Spleen (tissue), 11 donors: ENCODE data around the gene CNTROB. TPM values are rescaled to one million over a fixed set of nuclear protein-coding genes. Genes with fewer than 3 reads are reported as not detected.

ENCODE experiments used
- DNase-seq: peaks from one replicate; pipeline ENCODE4 v3.0.0-alpha.2; 2020
- H3K27ac ChIP-seq, 8 donors: fragments of 200-600 bp; sonication (generic) in 7 of 8; 1 replicate in 4 of 8; 2 replicates in 4 of 8; pipeline versions ENCODE4 v1.5.0 to v1.8.0; 2016 to 2021; ENCODE audit warnings: inconsistent platforms in 4 of 8, mild to moderate bottlenecking in 4 of 8, moderate library complexity in 1 of 8
- H3K27me3 ChIP-seq, 7 donors: fragments of 200-600 bp; sonication (generic) in 6 of 7; replicated peaks in 1 of 7; 1 replicate in 4 of 7; 2 replicates in 3 of 7; pipeline versions ENCODE4 v1.5.0 to v1.8.0; 2016 to 2021; ENCODE audit warnings: inconsistent platforms in 3 of 7, mild to moderate bottlenecking in 1 of 7
- H3K36me3 ChIP-seq, 6 donors: fragments of 200-600 bp; sonication (generic) in 5 of 6; 1 replicate in 4 of 6; 2 replicates in 2 of 6; pipeline versions ENCODE4 v1.5.0 to v1.8.0; 2016 to 2021; ENCODE audit warnings: inconsistent platforms in 2 of 6
- H3K4me1 ChIP-seq, 6 donors: fragments of 200-600 bp; sonication (generic) in 5 of 6; 1 replicate in 3 of 6; 2 replicates in 3 of 6; pipeline versions ENCODE4 v1.5.0 to v1.8.0; 2016 to 2021; ENCODE audit warnings: inconsistent platforms in 3 of 6
- H3K4me3 ChIP-seq, 8 donors: fragments of 200-600 bp; sonication (generic) in 7 of 8; 1 replicate in 4 of 8; 2 replicates in 4 of 8; pipeline versions ENCODE4 v1.5.0 to v1.8.0; 2016 to 2021; ENCODE audit warnings: inconsistent platforms in 4 of 8, mild to moderate bottlenecking in 4 of 8, moderate library complexity in 2 of 8
- H3K9me3 ChIP-seq, 8 donors: fragments of 200-600 bp; sonication (generic) in 7 of 8; 1 replicate in 4 of 8; 2 replicates in 4 of 8; pipeline versions ENCODE4 v1.5.0 to v1.8.0; 2016 to 2021; ENCODE audit warnings: inconsistent platforms in 4 of 8
- POLR2A ChIP-seq, 3 donors: fragments of 450-650 bp; IDR thresholded peaks; one replicate each; pipeline ENCODE4 v1.5.1; 2017; ENCODE audit warnings: antibody characterized with exemption in 3 of 3, mild to moderate bottlenecking in 1 of 3
- POLR2AphosphoS5 ChIP-seq, 3 donors: sonication (generic); formaldehyde crosslinking; IDR thresholded peaks; one replicate each; pipeline ENCODE4 v1.5.1; 2017; ENCODE audit warnings: antibody characterized with exemption in 3 of 3
- WGBS, 5 donors: extraction: QIAGEN DNeasy Blood & Tissue Kit in 3 of 5; methylation state at CpG; one replicate each; pipeline versions ENCODE4 v1.1.5 to v1.1.7; 2013 to 2018; 5-methylcytosine and 5-hydroxymethylcytosine counted together
- intact Hi-C: fragments of 100-400 bp; cut with DNase I; formaldehyde crosslinking; loops from one replicate; pipeline ENCODE4 v1.15.0; 2023; ENCODE audit warnings: low total_unique reads
- polyA plus RNA-seq, 3 donors: library from polyadenylated mRNA; stranded (reverse); fragments of 200-250 nt; gene quantifications; one replicate each; pipeline ENCODE4 v1.2.1, GENCODE V29; 2013
- small RNA-seq, 4 donors: library from RNA; depleted of rRNA; stranded (forward); fragments of <200 nt; gene quantifications; one replicate each; pipeline ENCODE3, GENCODE V24; 2016
- total RNA-seq, 7 donors: library from RNA; depleted of rRNA in 3 of 7; stranded (reverse); fragments of >200 nt in 3 of 7; fragmentation: NEBNext Ultra II Directional in 4 of 7; extraction: Animal tissue kit (Norgen Biotek cat#: 25700) in 4 of 7; gene quantifications; one replicate each; pipeline versions ENCODE4 v1.1.0 to v1.2.1, GENCODE V29; 2016 to 2021
- TF ChIP-seq, protein P1 (sequence below), 11 experiments: fragments of 200-600 bp in 7 of 11; fragments of 450-650 bp in 4 of 11; sonication (generic) in 4 of 11; IDR thresholded peaks in 8 of 11; conservative IDR thresholded peaks in 3 of 11; 1 replicate in 7 of 11; 2 replicates in 4 of 11; pipeline versions ENCODE4 v1.4.0 to v1.8.0; 2016 to 2021; ENCODE audit warnings: antibody characterized with exemption in 11 of 11, inconsistent platforms in 4 of 11, mild to moderate bottlenecking in 1 of 11
- donor health status: healthy with polysubstance abuse.
- donor health status: DM: no; HTN: no; CAD: no; lungs with moderate emphysema.
- donor health status: DM: no; HTN: no; CAD: no.
- donor health status: Bipolar disorder and iron deficiency.
- donor health status: healthy.
- donor health status: DM: no; HTN: no; CAD: no.
- donor health status: DM: yes; HTN: yes; CAD: no.

The CNTROB gene
- total and polyA plus RNA-seq, 10 donors, result 19.6 to 27.1 (median 24.7) TPM

GRCh38 chr17:7993972-7994589 lies 62.1 kb downstream of the CNTROB start:
- WGBS, 5 donors, result 79 to 91% (median 89%) methylated on average over 27 of the region's 27 CpGs
- Histone ChIP-seq H3K9me3 (no peaks in the 10 kb centered on the region), H3K4me3 (no peak overlapping the region), H3K4me1 (peaks cover 8 to 27% (median 18%) of the 10 kb centered on the region in 6 donors), H3K36me3 (no peaks in the 10 kb centered on the region), H3K27ac (peak overlapping the region in 3 of 8 donors; percentile 16 to 39 (median 37)), H3K27me3 (peaks cover 0 to 26% (median 0%) of the 10 kb centered on the region in 7 donors)
- intact Hi-C loops, result loop anchor here (10.0 kb wide), 1 partner anchor 61 kb away; no protein-coding TSS in a partner anchor
- no peak for DNase-seq
- TF ChIP-seq POLR2A (IDR thresholded peaks at IDR 0.05) (no peak), POLR2AphosphoS5 (IDR thresholded peaks at IDR 0.05) (no peak)
- TF ChIP-seq, protein P1, sequence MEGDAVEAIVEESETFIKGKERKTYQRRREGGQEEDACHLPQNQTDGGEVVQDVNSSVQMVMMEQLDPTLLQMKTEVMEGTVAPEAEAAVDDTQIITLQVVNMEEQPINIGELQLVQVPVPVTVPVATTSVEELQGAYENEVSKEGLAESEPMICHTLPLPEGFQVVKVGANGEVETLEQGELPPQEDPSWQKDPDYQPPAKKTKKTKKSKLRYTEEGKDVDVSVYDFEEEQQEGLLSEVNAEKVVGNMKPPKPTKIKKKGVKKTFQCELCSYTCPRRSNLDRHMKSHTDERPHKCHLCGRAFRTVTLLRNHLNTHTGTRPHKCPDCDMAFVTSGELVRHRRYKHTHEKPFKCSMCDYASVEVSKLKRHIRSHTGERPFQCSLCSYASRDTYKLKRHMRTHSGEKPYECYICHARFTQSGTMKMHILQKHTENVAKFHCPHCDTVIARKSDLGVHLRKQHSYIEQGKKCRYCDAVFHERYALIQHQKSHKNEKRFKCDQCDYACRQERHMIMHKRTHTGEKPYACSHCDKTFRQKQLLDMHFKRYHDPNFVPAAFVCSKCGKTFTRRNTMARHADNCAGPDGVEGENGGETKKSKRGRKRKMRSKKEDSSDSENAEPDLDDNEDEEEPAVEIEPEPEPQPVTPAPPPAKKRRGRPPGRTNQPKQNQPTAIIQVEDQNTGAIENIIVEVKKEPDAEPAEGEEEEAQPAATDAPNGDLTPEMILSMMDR (IDR thresholded peaks at IDR 0.05 in 8 of 11, conservative IDR thresholded peaks at IDR 0.05 in 3 of 11), result no peak

DNA sequence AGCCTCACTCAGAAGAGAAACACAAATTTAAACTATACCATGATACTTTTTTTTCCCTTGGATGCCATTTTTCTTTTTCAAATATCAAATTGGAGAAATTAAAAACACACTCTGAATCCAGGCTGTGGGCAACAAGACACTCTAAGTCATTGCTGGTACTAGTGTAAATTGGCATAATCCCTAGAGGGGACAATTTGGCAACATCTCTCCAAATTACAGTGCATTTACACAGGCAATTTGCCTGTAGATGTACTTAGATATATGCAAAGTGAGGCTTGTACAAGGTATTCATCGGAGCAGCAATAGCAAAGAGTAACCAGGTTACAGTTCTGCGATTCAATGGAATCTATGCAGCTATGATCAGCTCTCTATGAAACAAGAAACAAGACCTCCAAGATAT lies 63.7 kb downstream of the CNTROB start:
- 85 to 91% (median 86%) methylated on average over 2 of the region's 2 CpGs for WGBS, 5 donors
- no peak for DNase-seq
- intact Hi-C loops, result loop anchor here (10.0 kb wide), 1 partner anchor 59 kb away; no protein-coding TSS in a partner anchor
- H3K4me3 ChIP-seq, result no peak overlapping the region
- no peaks in the 10 kb centered on the region for H3K36me3 ChIP-seq
- peaks cover 0 to 40% (median under 1%) of the 10 kb centered on the region in 7 donors for H3K27me3 ChIP-seq
- TF ChIP-seq, protein P1 (IDR thresholded peaks at IDR 0.05 in 8 of 11, conservative IDR thresholded peaks at IDR 0.05 in 3 of 11), result no peak
- TF ChIP-seq POLR2AphosphoS5 (IDR thresholded peaks at IDR 0.05) (no peak), POLR2A (IDR thresholded peaks at IDR 0.05) (no peak)
- H3K27ac ChIP-seq, result no peak overlapping the region
- H3K9me3 ChIP-seq, result no peaks in the 10 kb centered on the region
- peaks cover 2 to 11% (median 2%) of the 10 kb centered on the region in 6 donors for H3K4me1 ChIP-seq

- intact Hi-C loops, result loop anchor here (10.0 kb wide), 1 partner anchor 58 kb away; no protein-coding TSS in a partner anchor
- H3K36me3 ChIP-seq, result no peaks in the 10 kb centered on the region
- peak; percentile 15 for DNase-seq
- H3K4me3 ChIP-seq, result no peak overlapping the region
- WGBS, 5 donors, result 17 to 29% (median 21%) methylated on average over 5 of the region's 5 CpGs
- H3K9me3 ChIP-seq, result no peaks in the 10 kb centered on the region
- TF ChIP-seq POLR2AphosphoS5 (IDR thresholded peaks at IDR 0.05), result no peak
- TF ChIP-seq POLR2A (IDR thresholded peaks at IDR 0.05), result no peak
- TF ChIP-seq, protein P1 (IDR thresholded peaks at IDR 0.05 in 8 of 11, conservative IDR thresholded peaks at IDR 0.05 in 3 of 11), result no peak
- H3K27me3 ChIP-seq, result peaks cover 2 to 53% (median 13%) of the 10 kb centered on the region in 7 donors
- H3K27ac ChIP-seq, result peak overlapping the region in 1 of 8 donors; percentile 18
- peaks cover 0 to 13% (median 5%) of the 10 kb centered on the region in 6 donors for H3K4me1 ChIP-seq
Measured at GRCh38 chr17:7997186-7997585, 65.2 kb downstream of the CNTROB start.

Small RNA genes lying within 50 kb of the gene (small RNA-seq; reads per million reads assigned to genes)
- gene SCARNA21, result 0.29 to 2.5 (median 1.4) reads per million in 4 donors

Other genes starting within 250 kb of the CNTROB start
- gene TP53, start 244.7 kb upstream of the CNTROB start, total RNA-seq, result 10 to 100 TPM; 37.0 to 83.9 (median 58.5) TPM
- gene TP53, start 244.7 kb upstream of the CNTROB start, polyA plus RNA-seq, result 10 to 100 TPM; 33.6 to 48.1 (median 40.1) TPM
- 10 to 100 TPM in 1 of 7 donors, 1 to 10 TPM in 6; 8.5 to 10.6 (median 9.5) TPM for gene WRAP53, start 243.7 kb upstream of the CNTROB start, total RNA-seq
- 10 to 100 TPM; 13.3 to 21.8 (median 16.4) TPM for gene WRAP53, start 243.7 kb upstream of the CNTROB start, polyA plus RNA-seq
- under 1 TPM in 6 of 7 donors, not detected in 1; 0.17 to 0.60 (median 0.29) TPM for gene EFNB3, start 227.0 kb upstream of the CNTROB start, total RNA-seq
- gene EFNB3, start 227.0 kb upstream of the CNTROB start, polyA plus RNA-seq, result under 1 TPM; 0.04 to 0.11 (median 0.06) TPM
- gene DNAH2, start 214.5 kb upstream of the CNTROB start, total RNA-seq, result 1 to 10 TPM in 1 of 7 donors, under 1 TPM in 5, not detected in 1; 0.13 to 1.1 (median 0.23) TPM
- under 1 TPM; 0.02 to 0.03 (median 0.02) TPM for gene DNAH2, start 214.5 kb upstream of the CNTROB start, polyA plus RNA-seq
- gene KDM6B, start 98.0 kb upstream of the CNTROB start, total RNA-seq, result 100 to 1,000 TPM in 1 of 7 donors, 10 to 100 TPM in 6; 22.3 to 110 (median 60.8) TPM
- 10 to 100 TPM in 1 of 3 donors, 1 to 10 TPM in 2; 2.9 to 11.7 (median 4.0) TPM for gene KDM6B, start 98.0 kb upstream of the CNTROB start, polyA plus RNA-seq
- gene TMEM88, start 77.1 kb upstream of the CNTROB start, total RNA-seq, result 10 to 100 TPM in 5 of 7 donors, 1 to 10 TPM in 2; 5.2 to 31.8 (median 18.0) TPM
- gene TMEM88, start 77.1 kb upstream of the CNTROB start, polyA plus RNA-seq, result 10 to 100 TPM in 1 of 3 donors, 1 to 10 TPM in 2; 5.5 to 26.2 (median 9.5) TPM
- gene NAA38, start 74.6 kb upstream of the CNTROB start, total RNA-seq, result 100 to 1,000 TPM in 1 of 7 donors, 10 to 100 TPM in 6; 51.0 to 111 (median 56.9) TPM
- gene NAA38, start 74.6 kb upstream of the CNTROB start, polyA plus RNA-seq, result 100 to 1,000 TPM; 119 to 185 (median 182) TPM
- 10 to 100 TPM in 1 of 7 donors, 1 to 10 TPM in 6; 4.1 to 13.2 (median 5.9) TPM for gene CYB5D1, start 74.2 kb upstream of the CNTROB start, total RNA-seq
- gene CYB5D1, start 74.2 kb upstream of the CNTROB start, polyA plus RNA-seq, result 1 to 10 TPM; 2.1 to 3.8 (median 2.9) TPM
- gene CHD3, start 43.4 kb upstream of the CNTROB start, total RNA-seq, result 100 to 1,000 TPM in 2 of 7 donors, 10 to 100 TPM in 5; 60.9 to 117 (median 83.6) TPM
- 10 to 100 TPM; 37.0 to 84.3 (median 71.8) TPM for gene CHD3, start 43.4 kb upstream of the CNTROB start, polyA plus RNA-seq
- 10 to 100 TPM in 1 of 7 donors, 1 to 10 TPM in 6; 2.5 to 20.7 (median 3.4) TPM for gene RNF227, start 15.9 kb upstream of the CNTROB start, total RNA-seq
- 1 to 10 TPM; 2.4 to 4.0 (median 3.8) TPM for gene RNF227, start 15.9 kb upstream of the CNTROB start, polyA plus RNA-seq
- 1 to 10 TPM; 1.1 to 6.3 (median 4.2) TPM for gene KCNAB3, start 2.4 kb upstream of the CNTROB start, total RNA-seq
- 1 to 10 TPM; 2.3 to 5.6 (median 2.9) TPM for gene KCNAB3, start 2.4 kb upstream of the CNTROB start, polyA plus RNA-seq
- gene TRAPPC1, start 260 bp upstream of the CNTROB start, total RNA-seq, result 100 to 1,000 TPM in 3 of 7 donors, 10 to 100 TPM in 4; 71.1 to 120 (median 98.9) TPM
- gene TRAPPC1, start 260 bp upstream of the CNTROB start, polyA plus RNA-seq, result 100 to 1,000 TPM; 128 to 172 (median 135) TPM
- under 1 TPM in 2 of 7 donors, not detected in 5; 0.07 to 0.43 TPM for gene GUCY2D, start 70.4 kb downstream of the CNTROB start, total RNA-seq
- under 1 TPM in 1 of 3 donors, not detected in 2; 0.03 TPM for gene GUCY2D, start 70.4 kb downstream of the CNTROB start, polyA plus RNA-seq
- 1 to 10 TPM in 5 of 7 donors, under 1 TPM in 2; 0.13 to 6.2 (median 2.8) TPM for gene ALOX15B, start 106.9 kb downstream of the CNTROB start, total RNA-seq
- 1 to 10 TPM; 1.0 to 7.8 (median 2.7) TPM for gene ALOX15B, start 106.9 kb downstream of the CNTROB start, polyA plus RNA-seq
- 1 to 10 TPM in 2 of 7 donors, under 1 TPM in 1, not detected in 4; 0.47 to 1.3 (median 1.0) TPM for gene ALOX12B, start 155.5 kb downstream of the CNTROB start, total RNA-seq
- gene ALOX12B, start 155.5 kb downstream of the CNTROB start, polyA plus RNA-seq, result under 1 TPM; 0.80 to 0.89 (median 0.83) TPM
- gene ALOXE3, start 186.3 kb downstream of the CNTROB start, total RNA-seq, result not detected
- under 1 TPM in 1 of 3 donors, not detected in 2; 0.03 TPM for gene ALOXE3, start 186.3 kb downstream of the CNTROB start, polyA plus RNA-seq
- under 1 TPM in 2 of 7 donors, not detected in 5; 0.41 to 0.67 TPM for gene HES7, start 191.9 kb downstream of the CNTROB start, total RNA-seq
- gene HES7, start 191.9 kb downstream of the CNTROB start, polyA plus RNA-seq, result under 1 TPM; 0.04 to 0.53 (median 0.32) TPM
- gene PER1, start 220.2 kb downstream of the CNTROB start, total RNA-seq, result 100 to 1,000 TPM in 2 of 7 donors, 10 to 100 TPM in 5; 68.0 to 213 (median 73.5) TPM
- gene PER1, start 220.2 kb downstream of the CNTROB start, polyA plus RNA-seq, result 10 to 100 TPM; 12.6 to 83.0 (median 17.5) TPM
- gene VAMP2, start 230.7 kb downstream of the CNTROB start, total RNA-seq, result 10 to 100 TPM; 37.5 to 94.8 (median 65.7) TPM
- 10 to 100 TPM; 38.7 to 57.8 (median 38.8) TPM for gene VAMP2, start 230.7 kb downstream of the CNTROB start, polyA plus RNA-seq
- gene TMEM107, start 244.2 kb downstream of the CNTROB start, total RNA-seq, result 10 to 100 TPM; 13.0 to 42.2 (median 22.4) TPM
- 10 to 100 TPM in 2 of 3 donors, 1 to 10 TPM in 1; 8.1 to 14.0 (median 11.9) TPM for gene TMEM107, start 244.2 kb downstream of the CNTROB start, polyA plus RNA-seq